GM19468 (cell line): Measurements from ENCODE around the gene FERMT3.

Experiments used
- ATAC-seq: cut with Tn5 transposase; IDR thresholded peaks from one replicate; pipeline ENCODE4 v1.9.1; 2021; ENCODE audit warnings: mild to moderate bottlenecking, moderate library complexity, moderate number of reproducible peaks; ENCODE audit not compliant: unreplicated experiment; ENCODE audit errors: extremely low read depth

The FERMT3 gene

GRCh38 chr11:64259533-64260067, 53.1 kb downstream of the FERMT3 start:
- no peak for ATAC-seq

DNA sequence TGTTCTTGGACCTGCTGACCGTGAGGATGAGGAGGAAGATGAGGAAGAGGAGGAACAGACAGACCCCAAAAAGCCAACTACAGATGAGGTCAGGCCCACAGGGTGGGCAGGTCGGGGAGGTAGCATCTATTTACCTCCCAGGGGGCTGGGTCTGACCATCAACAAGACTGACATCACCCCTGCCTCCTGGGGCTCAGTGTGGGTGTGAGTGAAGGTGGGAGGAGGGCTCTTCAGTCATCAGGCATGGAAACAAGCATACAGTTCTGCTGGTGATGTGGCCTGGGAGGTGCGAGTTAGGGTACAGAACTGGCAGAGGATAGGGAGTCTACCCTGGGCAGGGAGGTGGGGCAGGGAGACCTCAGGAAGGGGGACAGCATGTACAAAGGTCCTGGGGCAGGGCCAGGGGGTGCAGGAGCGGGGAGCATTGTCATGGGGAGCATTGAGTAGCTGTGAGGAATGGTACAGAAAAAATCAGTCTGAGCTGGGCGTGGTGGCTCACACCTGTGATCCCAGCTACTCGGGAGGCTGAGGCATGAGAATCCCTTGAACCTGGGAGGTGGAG, 53.7 kb downstream of the FERMT3 start:
- ATAC-seq = no peak

- ATAC-seq = no peak
Measured at GRCh38 chr11:64261556-64262080, 55.1 kb downstream of the FERMT3 start.

DNA sequence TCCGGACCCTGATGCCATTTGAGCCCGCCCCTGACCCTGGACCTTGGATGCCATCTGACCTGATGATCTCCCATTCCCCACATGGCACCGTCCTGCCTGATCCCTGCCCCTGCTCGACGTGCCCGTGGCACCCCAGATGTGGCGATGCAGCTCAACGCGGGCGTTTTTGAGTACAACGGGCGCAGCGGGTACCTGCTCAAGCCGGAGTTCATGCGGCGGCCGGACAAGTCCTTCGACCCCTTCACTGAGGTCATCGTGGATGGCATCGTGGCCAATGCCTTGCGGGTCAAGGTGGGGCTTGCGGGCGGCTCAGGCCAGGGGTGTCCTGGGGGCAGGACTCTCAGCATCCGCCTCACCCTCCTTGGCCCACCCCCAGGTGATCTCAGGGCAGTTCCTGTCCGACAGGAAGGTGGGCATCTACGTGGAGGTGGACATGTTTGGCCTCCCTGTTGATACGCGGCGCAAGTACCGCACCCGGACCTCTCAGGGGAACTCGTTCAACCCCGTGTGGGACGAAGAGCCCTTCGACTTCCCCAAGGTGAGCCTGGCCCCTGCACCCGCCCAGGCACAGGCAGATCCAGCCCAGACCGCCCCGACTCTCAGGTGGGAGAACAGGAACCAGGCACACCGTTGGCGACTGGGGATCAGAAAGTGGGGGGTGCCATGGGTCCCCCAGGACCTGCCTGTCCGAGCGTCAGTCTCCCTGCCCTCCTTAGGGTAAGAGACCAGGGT, 55.9 kb downstream of the FERMT3 start:
- ATAC-seq = no peak

- ATAC-seq = no peak
Measured at GRCh38 chr11:64263021-64263946, 56.8 kb downstream of the FERMT3 start.

- no peak for ATAC-seq
Measured at GRCh38 chr11:64263947-64264317, 57.4 kb downstream of the FERMT3 start.

GRCh38 chr11:64264371-64264852, 57.9 kb downstream of the FERMT3 start:
- no peak for ATAC-seq

- ATAC-seq = no peak
Measured at GRCh38 chr11:64265176-64266160, 58.9 kb downstream of the FERMT3 start.

- no peak for ATAC-seq
Measured at GRCh38 chr11:64266339-64266738, 59.8 kb downstream of the FERMT3 start.

GRCh38 chr11:64267207-64267945, 60.9 kb downstream of the FERMT3 start:
- no peak for ATAC-seq

GRCh38 chr11:64268025-64268892, 61.7 kb downstream of the FERMT3 start:
- no peak for ATAC-seq

GRCh38 chr11:64268893-64269539, 62.5 kb downstream of the FERMT3 start:
- ATAC-seq = peak; percentile 0

DNA sequence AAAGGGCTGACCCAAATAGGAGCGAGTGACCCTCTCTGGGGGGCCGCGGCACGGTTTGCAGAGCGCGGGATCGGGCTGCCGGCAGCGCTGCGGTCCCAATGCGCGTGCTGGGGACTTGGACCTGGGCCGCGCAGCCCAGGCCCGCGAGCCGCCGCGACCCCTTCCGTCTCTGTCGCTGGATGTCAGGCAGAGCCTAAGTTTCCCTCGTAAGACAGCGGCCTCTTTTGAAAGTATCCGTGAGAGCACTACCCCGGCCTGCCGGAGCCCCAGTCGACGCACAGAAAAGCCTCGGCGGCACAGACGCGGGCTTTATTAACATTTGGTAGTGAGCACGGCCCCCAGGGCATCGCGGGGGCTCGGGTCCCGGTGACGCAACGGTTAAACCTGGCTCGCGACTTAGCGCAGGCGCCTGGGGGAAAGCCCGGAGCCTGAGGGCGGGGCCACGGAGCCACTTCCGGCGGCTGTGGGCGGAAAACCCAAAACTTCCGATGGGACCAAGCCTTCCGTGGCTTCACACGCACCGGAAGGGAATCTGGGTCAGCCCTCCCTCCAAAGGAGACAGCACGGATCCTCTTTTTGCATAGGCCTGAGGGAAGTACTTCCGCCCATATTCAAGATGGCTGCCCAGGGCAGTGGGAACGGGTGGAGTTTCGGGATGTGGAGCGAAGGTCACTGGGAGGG, 63.2 kb downstream of the FERMT3 start:
- peak; percentile 53 for ATAC-seq
